Measurements from ENCODE around the gene NDUFAF8. TPM values are rescaled to one million over a fixed set of nuclear protein-coding genes. Genes with fewer than 3 reads are reported as not detected.
A peak's percentile ranks its signal among the peaks of the same experiment; 100 is the strongest.
"Not testable (repeated sequence)": the region's sequence is repeated elsewhere in the genome, so short reads cannot be mapped to it uniquely, and the experiment has no call there.

NDUFAF8 gene
- total RNA-seq, 1 donor from 2014 or later: 39.7 TPM

DNA sequence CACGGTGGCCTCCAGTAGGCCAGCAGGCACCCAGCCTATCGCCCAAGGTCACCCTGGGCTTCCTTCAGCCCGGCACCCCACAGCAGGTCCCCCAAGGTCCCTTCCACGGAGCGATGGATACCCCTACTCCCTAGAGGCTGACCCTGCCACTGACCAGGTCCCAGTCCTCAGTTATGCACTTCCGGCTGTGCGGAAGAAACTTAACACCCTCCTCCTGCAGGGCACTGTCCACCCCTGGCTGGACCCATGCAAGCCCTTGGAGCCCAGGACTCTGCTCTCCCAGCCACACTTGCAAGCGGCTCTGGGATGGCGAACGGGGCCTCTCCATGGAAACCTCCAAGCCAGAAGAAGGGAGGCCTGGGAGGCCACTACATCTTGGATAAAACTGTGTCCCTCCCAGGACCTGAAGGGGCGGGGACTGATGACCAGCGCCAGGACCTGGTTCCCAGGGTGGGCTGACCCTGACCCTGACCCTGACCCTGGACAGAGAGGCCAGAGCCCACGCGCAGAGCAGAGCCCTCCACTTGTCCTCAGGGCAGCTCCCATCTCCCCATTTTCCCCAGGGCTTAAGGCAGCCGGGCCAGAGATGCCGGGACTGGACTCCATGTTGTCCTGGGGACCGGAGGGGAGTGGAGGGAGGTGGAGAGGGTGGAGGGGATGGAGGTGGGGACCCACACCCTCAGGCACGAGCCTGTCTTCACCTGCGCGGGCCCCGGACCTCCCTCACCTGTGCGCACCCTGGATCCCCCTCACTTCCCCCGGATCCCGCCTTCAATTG is 17.1 kb upstream of the NDUFAF8 start:
- no peaks in the 10 kb centered on the region for H3K9me3 Mint-ChIP-seq (ENCODE audit: low read depth)
- H3K4me3 Mint-ChIP-seq (ENCODE audit: unreplicated experiment): peak overlapping the region; percentile 63
- TF ChIP-seq, protein P1, sequence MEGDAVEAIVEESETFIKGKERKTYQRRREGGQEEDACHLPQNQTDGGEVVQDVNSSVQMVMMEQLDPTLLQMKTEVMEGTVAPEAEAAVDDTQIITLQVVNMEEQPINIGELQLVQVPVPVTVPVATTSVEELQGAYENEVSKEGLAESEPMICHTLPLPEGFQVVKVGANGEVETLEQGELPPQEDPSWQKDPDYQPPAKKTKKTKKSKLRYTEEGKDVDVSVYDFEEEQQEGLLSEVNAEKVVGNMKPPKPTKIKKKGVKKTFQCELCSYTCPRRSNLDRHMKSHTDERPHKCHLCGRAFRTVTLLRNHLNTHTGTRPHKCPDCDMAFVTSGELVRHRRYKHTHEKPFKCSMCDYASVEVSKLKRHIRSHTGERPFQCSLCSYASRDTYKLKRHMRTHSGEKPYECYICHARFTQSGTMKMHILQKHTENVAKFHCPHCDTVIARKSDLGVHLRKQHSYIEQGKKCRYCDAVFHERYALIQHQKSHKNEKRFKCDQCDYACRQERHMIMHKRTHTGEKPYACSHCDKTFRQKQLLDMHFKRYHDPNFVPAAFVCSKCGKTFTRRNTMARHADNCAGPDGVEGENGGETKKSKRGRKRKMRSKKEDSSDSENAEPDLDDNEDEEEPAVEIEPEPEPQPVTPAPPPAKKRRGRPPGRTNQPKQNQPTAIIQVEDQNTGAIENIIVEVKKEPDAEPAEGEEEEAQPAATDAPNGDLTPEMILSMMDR (IDR thresholded peaks at IDR 0.05): no peak
- H3K27me3 Mint-ChIP-seq (ENCODE audit: low read depth): no peaks in the 10 kb centered on the region
- DNase-seq (ENCODE audit: low spot score): no peak
- H3K36me3 Mint-ChIP-seq (ENCODE audit: low read depth): peaks cover under 1% of the 10 kb centered on the region
- no peak overlapping the region for H3K27ac Mint-ChIP-seq (ENCODE audit: unreplicated experiment)
- H3K4me1 Mint-ChIP-seq (ENCODE audit: low read depth): peaks cover 17% of the 10 kb centered on the region

DNA sequence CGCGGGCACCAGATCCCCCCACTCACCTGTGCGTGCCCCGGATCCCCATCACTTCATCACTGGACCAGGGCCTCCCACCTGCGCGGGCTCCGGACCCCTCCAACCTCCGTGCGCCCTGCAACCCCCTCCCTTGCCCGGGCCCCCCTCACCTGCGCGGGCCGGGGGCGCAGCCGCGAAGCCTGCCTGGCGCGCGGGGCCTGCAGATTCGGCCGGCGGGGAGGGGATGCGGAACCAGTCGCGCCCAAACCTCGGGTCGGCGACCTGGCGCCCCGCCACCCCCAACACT is 16.6 kb upstream of the NDUFAF8 start:
- no peaks in the 10 kb centered on the region for H3K9me3 Mint-ChIP-seq (ENCODE audit: low read depth)
- H3K27ac Mint-ChIP-seq (ENCODE audit: unreplicated experiment): no peak overlapping the region
- H3K36me3 Mint-ChIP-seq (ENCODE audit: low read depth): peaks cover 1% of the 10 kb centered on the region
- H3K4me1 Mint-ChIP-seq (ENCODE audit: low read depth): peaks cover 17% of the 10 kb centered on the region
- no peak for DNase-seq (ENCODE audit: low spot score)
- TF ChIP-seq, protein P1 (IDR thresholded peaks at IDR 0.05): no peak
- H3K4me3 Mint-ChIP-seq (ENCODE audit: unreplicated experiment): peak overlapping the region; percentile 79
- H3K27me3 Mint-ChIP-seq (ENCODE audit: low read depth): no peaks in the 10 kb centered on the region

DNA sequence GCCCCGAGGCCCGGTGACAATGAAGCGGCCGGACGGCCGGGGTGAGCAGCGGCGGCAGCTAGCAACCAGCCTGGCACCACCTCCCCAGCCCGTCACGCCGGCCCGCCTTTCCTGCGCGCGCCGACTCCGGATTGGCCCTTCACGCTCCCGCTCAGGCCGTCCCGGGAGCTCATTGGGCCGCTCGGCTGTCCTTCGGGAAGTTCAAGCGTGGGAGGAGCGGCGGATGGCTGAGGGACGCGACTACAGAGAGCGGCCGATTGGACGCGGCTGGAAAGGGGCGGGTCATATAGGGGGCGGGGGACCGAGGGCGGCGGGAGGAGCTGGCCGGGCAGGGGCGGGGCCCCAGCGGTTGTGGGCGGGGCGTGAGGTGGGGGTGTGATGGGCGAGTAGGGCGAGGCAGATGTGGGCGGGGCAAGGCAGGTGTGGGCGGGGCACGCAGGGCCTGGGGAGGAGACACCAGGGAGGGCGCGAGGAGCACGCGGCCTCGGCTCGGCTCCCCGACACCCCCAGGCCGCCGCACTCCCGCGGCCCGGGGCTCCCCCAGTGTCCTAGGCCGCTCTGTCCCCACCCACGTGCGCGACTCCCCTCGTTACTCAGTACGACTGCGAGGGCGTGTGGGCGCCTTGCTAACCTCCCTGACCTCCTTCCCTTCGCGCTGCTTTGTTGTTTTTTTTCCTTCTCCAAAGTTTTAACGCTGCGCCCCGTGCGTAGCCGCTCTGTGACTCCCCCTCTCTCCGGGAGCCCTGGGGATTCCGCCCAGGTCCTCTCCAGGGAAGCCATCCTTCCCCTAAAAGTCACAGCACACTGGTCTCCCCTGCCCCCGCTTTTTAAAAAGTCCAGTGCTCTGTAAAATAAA is 16.0 kb upstream of the NDUFAF8 start, which contains the start of gene CEP131:
CEP131 (minus strand) TSS at position 60 of the 856 bp plus-strand sequence. CDS start 2,909 bp downstream, outside the sequence.
- Mint-ChIP-seq H3K36me3 (ENCODE audit: low read depth) (peaks cover 3% of the 10 kb centered on the region), H3K27ac (ENCODE audit: unreplicated experiment) (peak within 1 kb of the TSS; percentile 85), H3K4me1 (ENCODE audit: low read depth) (peaks cover 17% of the 10 kb centered on the region), H3K4me3 (ENCODE audit: unreplicated experiment) (peak within 1 kb of the TSS; percentile 79), H3K9me3 (ENCODE audit: low read depth) (no peaks in the 10 kb centered on the region), H3K27me3 (ENCODE audit: low read depth) (no peaks in the 10 kb centered on the region)
- TF ChIP-seq, protein P1 (IDR thresholded peaks at IDR 0.05): no peak
- peak; percentile 99 for DNase-seq (ENCODE audit: low spot score)

DNA sequence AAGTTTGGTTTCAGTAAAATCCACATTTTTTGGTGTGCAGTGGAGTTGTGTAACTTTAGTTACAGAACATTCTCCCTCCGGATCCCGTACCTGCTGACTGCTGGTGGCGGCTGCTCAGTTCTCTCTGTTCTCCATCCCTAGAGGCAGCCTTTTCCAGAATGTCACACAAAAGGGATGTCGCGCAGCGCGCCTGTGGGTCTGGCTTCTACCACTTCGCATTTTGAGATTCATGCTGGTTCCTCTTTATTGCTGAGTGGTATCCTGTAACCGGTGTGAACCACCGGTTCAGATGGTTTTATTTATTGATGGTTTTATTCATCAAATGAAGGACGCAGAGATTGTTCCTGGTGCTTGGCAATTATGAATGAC is 15.4 kb upstream of the NDUFAF8 start:
- Mint-ChIP-seq H3K4me3 (ENCODE audit: unreplicated experiment) (peak overlapping the region; percentile 79), H3K9me3 (ENCODE audit: low read depth) (no peaks in the 10 kb centered on the region), H3K27ac (ENCODE audit: unreplicated experiment) (peak overlapping the region; percentile 85), H3K4me1 (ENCODE audit: low read depth) (peaks cover 17% of the 10 kb centered on the region), H3K36me3 (ENCODE audit: low read depth) (peaks cover 7% of the 10 kb centered on the region), H3K27me3 (ENCODE audit: low read depth) (no peaks in the 10 kb centered on the region)
- TF ChIP-seq, protein P1 (IDR thresholded peaks at IDR 0.05): no peak
- DNase-seq (ENCODE audit: low spot score): no peak

DNA sequence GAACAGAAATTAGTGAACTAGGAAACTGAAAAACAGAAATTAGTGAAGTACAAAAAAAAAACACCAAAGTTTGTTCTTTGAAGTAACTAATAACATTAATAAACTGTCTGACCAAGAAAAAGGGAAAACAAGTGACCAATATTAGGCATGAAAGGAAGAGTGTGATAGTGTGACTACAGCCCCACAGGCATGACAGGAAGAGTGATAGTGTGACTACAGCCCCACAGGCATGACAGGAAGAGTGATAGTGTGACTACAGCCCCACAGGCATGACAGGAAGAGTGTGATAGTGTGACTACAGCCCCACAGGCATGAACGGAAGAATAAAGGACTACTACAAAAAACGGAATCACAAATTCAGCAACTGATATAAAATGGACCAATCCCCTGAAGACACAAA is 11.5 kb upstream of the NDUFAF8 start:
- H3K27ac Mint-ChIP-seq (ENCODE audit: unreplicated experiment); H3K4me1 Mint-ChIP-seq (ENCODE audit: low read depth); H3K9me3 Mint-ChIP-seq (ENCODE audit: low read depth); H3K4me3 Mint-ChIP-seq (ENCODE audit: unreplicated experiment); DNase-seq (ENCODE audit: low spot score); H3K27me3 Mint-ChIP-seq (ENCODE audit: low read depth): not testable (repeated sequence)
- peaks cover 19% of the 10 kb centered on the region for H3K36me3 Mint-ChIP-seq (ENCODE audit: low read depth)

Measured in chondrocyte (in vitro differentiated cells).